Transverse colon (tissue), 4 donors: ENCODE measurements around the gene RAP1GAP2. TPM values are rescaled to one million over a fixed set of nuclear protein-coding genes. Genes with fewer than 3 reads are reported as not detected.

Experiments
- DNase-seq: peaks from one replicate; pipeline ENCODE4 v3.0.0-alpha.2; 2019
- H3K27ac ChIP-seq, 4 donors: fragments of 200-600 bp; sonication (generic); 2 replicates each; pipeline ENCODE4 v1.5.1; 2016 to 2018; ENCODE audit warnings: inconsistent platforms in 4 of 4
- H3K27me3 ChIP-seq: fragments of 200-600 bp; sonication (generic); 2 replicates; pipeline ENCODE4 v1.5.1; 2017; ENCODE audit warnings: inconsistent platforms
- H3K36me3 ChIP-seq, 4 donors: fragments of 200-600 bp; sonication (generic); 2 replicates each; pipeline ENCODE4 v1.5.1; 2017 to 2019; ENCODE audit warnings: inconsistent platforms in 4 of 4
- H3K4me1 ChIP-seq, 4 donors: fragments of 200-600 bp; sonication (generic); 2 replicates each; pipeline ENCODE4 v1.5.1; 2017 to 2020; ENCODE audit warnings: inconsistent platforms in 4 of 4
- H3K4me3 ChIP-seq, 4 donors: fragments of 200-600 bp; sonication (generic); 1 replicate in 1 of 4; 2 replicates in 3 of 4; pipeline versions ENCODE4 v1.5.1 to v1.6.1; 2017 to 2019; ENCODE audit warnings: inconsistent platforms in 4 of 4
- H3K9me3 ChIP-seq, 2 donors: fragments of 200-600 bp; sonication (generic); 2 replicates each; pipeline ENCODE4 v1.5.1; 2017 to 2019; ENCODE audit warnings: inconsistent platforms in 2 of 2
- CTCF ChIP-seq, 5 experiments: fragments of 200-600 bp in 3 of 5; fragments of 450-650 bp in 2 of 5; sonication (generic) in 3 of 5; IDR thresholded peaks; 1 replicate in 2 of 5; 2 replicates in 3 of 5; pipeline ENCODE4 v1.5.1; 2016 to 2017; ENCODE audit warnings: antibody characterized with exemption in 5 of 5, inconsistent platforms in 3 of 5, mild to moderate bottlenecking in 2 of 5, moderate library complexity in 1 of 5
- EP300 ChIP-seq: sonication (generic); formaldehyde crosslinking; IDR thresholded peaks from one replicate; pipeline ENCODE4 v1.6.1; 2017; ENCODE audit warnings: antibody characterized with exemption, low read depth
- POLR2A ChIP-seq: fragments of 450-650 bp; IDR thresholded peaks from one replicate; pipeline ENCODE4 v1.6.1; 2016; ENCODE audit warnings: antibody characterized with exemption, mild to moderate bottlenecking, moderate library complexity
- POLR2AphosphoS5 ChIP-seq, 3 donors: sonication (generic); formaldehyde crosslinking; IDR thresholded peaks; one replicate each; pipeline ENCODE4 v1.6.1; 2016; ENCODE audit warnings: antibody characterized with exemption in 3 of 3
- WGBS, 2 donors: methylation state at CpG; one replicate each; pipeline ENCODE4 v1.1.5; 2018; ENCODE audit warnings: low coverage in 1 of 2; 5-methylcytosine and 5-hydroxymethylcytosine counted together
- in situ Hi-C, 4 donors: fragments of 200-750 bp; cut with MboI; loops; one replicate each; pipeline versions ENCODE4 v1.15.0 to v1.15.1; 2017; ENCODE audit warnings: low sequenced_read_pairs in 3 of 4, low pct_ligation_motif_present in 1 of 4, low pct_unique_long_range_greater_than_20kb in 1 of 4
- intact Hi-C: fragments of 100-400 bp; cut with DNase I; formaldehyde crosslinking; loops from one replicate; pipeline ENCODE4 v1.15.1; 2023; ENCODE audit warnings: low total_unique reads
- total RNA-seq, 4 donors: library from RNA; depleted of rRNA; stranded (reverse); fragments of >200 nt; gene quantifications; one replicate each; pipeline ENCODE4 v1.1.0, GENCODE V29; 2016

The RAP1GAP2 gene
- total RNA-seq, 4 donors from 2014 or later, result 23.0 to 39.6 (median 33.9) TPM

GRCh38 chr17:2905269-2905668 lies 109.0 kb downstream of the RAP1GAP2 start:
- DNase-seq, result no peak
- Histone ChIP-seq H3K36me3 (no peaks in the 10 kb centered on the region), H3K27me3 (no peaks in the 10 kb centered on the region), H3K27ac (no peak overlapping the region), H3K9me3 (no peaks in the 10 kb centered on the region), H3K4me1 (peaks cover 0 to 14% (median 8%) of the 10 kb centered on the region in 4 donors), H3K4me3 (no peak overlapping the region)
- WGBS, 2 donors, result 70% methylated on average over 13 of the region's 13 CpGs; no CpG with 5 or more reads in 1 of the 2 donors
- intact Hi-C loops (no loop called here), in situ Hi-C loops (no loop called here)
- TF ChIP-seq EP300 (no peak), POLR2AphosphoS5 (IDR thresholded peaks at IDR 0.05) (no peak), CTCF (IDR thresholded peaks at IDR 0.05) (no peak), POLR2A (no peak)

- intact Hi-C loops (no loop called here), in situ Hi-C loops (no loop called here)
- no peak overlapping the region for H3K27ac ChIP-seq
- H3K36me3 ChIP-seq, result no peaks in the 10 kb centered on the region
- H3K27me3 ChIP-seq, result no peaks in the 10 kb centered on the region
- peaks cover 0 to 9% (median 4%) of the 10 kb centered on the region in 4 donors for H3K4me1 ChIP-seq
- H3K9me3 ChIP-seq, result no peaks in the 10 kb centered on the region
- 90 to 95% methylated on average over 4 to 15 of the region's 15 CpGs for WGBS, 2 donors
- no peak overlapping the region for H3K4me3 ChIP-seq
- no peak for DNase-seq
- TF ChIP-seq CTCF (IDR thresholded peaks at IDR 0.05) (no peak), EP300 (no peak), POLR2AphosphoS5 (IDR thresholded peaks at IDR 0.05) (no peak), POLR2A (no peak)
These were observed 109.7 kb downstream of the RAP1GAP2 start for GRCh38 chr17:2905696-2906501.

- Histone ChIP-seq H3K4me1 (peaks cover 0 to 9% (median 2%) of the 10 kb centered on the region in 4 donors), H3K9me3 (no peaks in the 10 kb centered on the region), H3K27me3 (no peaks in the 10 kb centered on the region), H3K36me3 (no peaks in the 10 kb centered on the region), H3K4me3 (no peak overlapping the region), H3K27ac (no peak overlapping the region)
- no peak for TF ChIP-seq CTCF (IDR thresholded peaks at IDR 0.05)
- no peak for TF ChIP-seq EP300
- no peak for TF ChIP-seq POLR2AphosphoS5 (IDR thresholded peaks at IDR 0.05)
- TF ChIP-seq POLR2A, result no peak
- in situ Hi-C loops (no loop called here), intact Hi-C loops (no loop called here)
- WGBS, 2 donors, result 84 to 89% methylated on average over 3 to 6 of the region's 6 CpGs
- DNase-seq, result no peak
These were observed 110.7 kb downstream of the RAP1GAP2 start for GRCh38 chr17:2906901-2907300.

- TF ChIP-seq CTCF (IDR thresholded peaks at IDR 0.05), result peak in 1 of 5 experiments; percentile 13
- TF ChIP-seq EP300, result no peak
- H3K27ac ChIP-seq, result peak overlapping the region in 3 of 4 donors; percentile 2 to 44 (median 13)
These were observed 113.1 kb downstream of the RAP1GAP2 start for GRCh38 chr17:2909175-2909845.

More at GRCh38 chr17:2909175-2909845, 113.1 kb downstream of the RAP1GAP2 start:
- intact Hi-C loops (no loop called here), in situ Hi-C loops (no loop called here)
- no peaks in the 10 kb centered on the region for H3K36me3 ChIP-seq
- H3K4me1 ChIP-seq, result no peaks in the 10 kb centered on the region
- H3K27me3 ChIP-seq, result no peaks in the 10 kb centered on the region
- H3K4me3 ChIP-seq, result no peak overlapping the region
- peak; percentile 30 for DNase-seq
- 64 to 73% methylated on average over 8 to 13 of the region's 13 CpGs for WGBS, 2 donors
- H3K9me3 ChIP-seq, result no peaks in the 10 kb centered on the region
